ENCODE results near the gene DENND6B.

- no peak for TF ChIP-seq CTCF (IDR thresholded peaks at IDR 0.05; ENCODE audit: low read length)
- TF ChIP-seq EZH2 (IDR thresholded peaks at IDR 0.05; ENCODE audit: borderline replicate concordance, low read length): no peak
Measured at GRCh38 chr22:50313021-50313420, 13.8 kb downstream of the DENND6B start.
